ENCODE measurements around the gene CD151.

The CD151 gene

GRCh38 chr11:821512-822371 lies 11.0 kb upstream of the CD151 start:
- TF ChIP-seq CTCF (IDR thresholded peaks at IDR 0.05; ENCODE audit: low read depth, low read length, missing control alignments) = no peak
- no peak for DNase-seq (ENCODE audit: extremely low read depth, low read depth)
- peak overlapping the region; percentile 60; the same call in 1 of the 2 replicates for H3K4me3 ChIP-seq (replicated peaks; ENCODE audit: low read depth, low read length)

GRCh38 chr11:823441-824291 lies 9.1 kb upstream of the CD151 start:
- no peak overlapping the region for H3K4me3 ChIP-seq (replicated peaks; ENCODE audit: low read depth, low read length)
- no peak for TF ChIP-seq CTCF (IDR thresholded peaks at IDR 0.05; ENCODE audit: low read depth, low read length, missing control alignments)
- no peak for DNase-seq (ENCODE audit: extremely low read depth, low read depth)

- TF ChIP-seq CTCF (IDR thresholded peaks at IDR 0.05; ENCODE audit: low read depth, low read length, missing control alignments) = no peak
- no peak overlapping the region for H3K4me3 ChIP-seq (replicated peaks; ENCODE audit: low read depth, low read length)
- no peak for DNase-seq (ENCODE audit: extremely low read depth, low read depth)
Observed at GRCh38 chr11:824292-824880, 8.4 kb upstream of the CD151 start.

- DNase-seq (ENCODE audit: extremely low read depth, low read depth) = no peak
- no peak overlapping the region for H3K4me3 ChIP-seq (replicated peaks; ENCODE audit: low read depth, low read length)
- TF ChIP-seq CTCF (IDR thresholded peaks at IDR 0.05; ENCODE audit: low read depth, low read length, missing control alignments) = no peak
Observed at GRCh38 chr11:824942-825341, 7.8 kb upstream of the CD151 start.

- no peak overlapping the region for H3K4me3 ChIP-seq (replicated peaks; ENCODE audit: low read depth, low read length)
- DNase-seq (ENCODE audit: extremely low read depth, low read depth) = no peak
- no peak for TF ChIP-seq CTCF (IDR thresholded peaks at IDR 0.05; ENCODE audit: low read depth, low read length, missing control alignments)
Observed at GRCh38 chr11:825366-826226, 7.2 kb upstream of the CD151 start.

- H3K4me3 ChIP-seq (replicated peaks; ENCODE audit: low read depth, low read length) = no peak overlapping the region
- TF ChIP-seq CTCF (IDR thresholded peaks at IDR 0.05; ENCODE audit: low read depth, low read length, missing control alignments) = no peak
- no peak for DNase-seq (ENCODE audit: extremely low read depth, low read depth)
Observed at GRCh38 chr11:826227-826621, 6.5 kb upstream of the CD151 start.
